DOHH2 (cell line): ENCODE measurements around the gene DYRK2.

Experiments used
- EZH2phosphoT487 ChIP-seq: fragments of 200-600 bp; sonication (generic); IDR thresholded peaks from 2 replicates; pipeline ENCODE4 v1.6.1; 2017; ENCODE audit warnings: borderline replicate concordance, mild to moderate bottlenecking, antibody characterized with exemption, low read length, moderate library complexity, mixed read lengths
- TF ChIP-seq, protein P1 (sequence below): fragments of 200-600 bp; sonication (generic); IDR thresholded peaks from one replicate; pipeline ENCODE4 v1.5.1; 2014; ENCODE audit warnings: antibody characterized with exemption, mild to moderate bottlenecking, low read depth, low read length; ENCODE audit not compliant: poor library complexity, severe bottlenecking

DNA sequence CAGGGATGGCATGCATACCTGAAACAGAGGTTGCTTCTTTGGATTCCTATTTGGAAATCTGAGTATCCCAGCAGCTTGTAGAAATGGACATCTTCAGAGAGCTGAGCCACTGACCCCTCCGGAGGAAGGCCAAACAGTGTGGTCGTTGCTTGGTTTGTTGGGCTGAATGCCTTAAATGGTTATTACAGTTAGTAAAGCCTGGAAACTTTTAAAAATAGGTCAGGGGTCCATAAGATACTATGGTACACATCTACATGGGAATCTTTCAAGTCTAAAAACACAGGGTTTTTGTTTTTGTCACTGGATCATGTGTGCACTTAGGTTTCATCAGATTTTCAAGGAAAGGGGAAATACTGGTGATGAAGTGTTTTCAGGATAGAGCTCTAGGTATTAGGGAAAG lies 7.7 kb downstream of the DYRK2 start:
- TF ChIP-seq, protein P1, sequence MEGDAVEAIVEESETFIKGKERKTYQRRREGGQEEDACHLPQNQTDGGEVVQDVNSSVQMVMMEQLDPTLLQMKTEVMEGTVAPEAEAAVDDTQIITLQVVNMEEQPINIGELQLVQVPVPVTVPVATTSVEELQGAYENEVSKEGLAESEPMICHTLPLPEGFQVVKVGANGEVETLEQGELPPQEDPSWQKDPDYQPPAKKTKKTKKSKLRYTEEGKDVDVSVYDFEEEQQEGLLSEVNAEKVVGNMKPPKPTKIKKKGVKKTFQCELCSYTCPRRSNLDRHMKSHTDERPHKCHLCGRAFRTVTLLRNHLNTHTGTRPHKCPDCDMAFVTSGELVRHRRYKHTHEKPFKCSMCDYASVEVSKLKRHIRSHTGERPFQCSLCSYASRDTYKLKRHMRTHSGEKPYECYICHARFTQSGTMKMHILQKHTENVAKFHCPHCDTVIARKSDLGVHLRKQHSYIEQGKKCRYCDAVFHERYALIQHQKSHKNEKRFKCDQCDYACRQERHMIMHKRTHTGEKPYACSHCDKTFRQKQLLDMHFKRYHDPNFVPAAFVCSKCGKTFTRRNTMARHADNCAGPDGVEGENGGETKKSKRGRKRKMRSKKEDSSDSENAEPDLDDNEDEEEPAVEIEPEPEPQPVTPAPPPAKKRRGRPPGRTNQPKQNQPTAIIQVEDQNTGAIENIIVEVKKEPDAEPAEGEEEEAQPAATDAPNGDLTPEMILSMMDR: no peak
- no peak for TF ChIP-seq EZH2phosphoT487
